HG03097 (cell line): ENCODE measurements around the gene CD74.

Experiments
- ATAC-seq: cut with Tn5 transposase; IDR thresholded peaks from one replicate; pipeline ENCODE4 v1.9.1; 2021; ENCODE audit not compliant: unreplicated experiment, low FRiP score

CD74 gene

GRCh38 chr5:150410524-150411244 is 2.0 kb downstream of the CD74 start:
- ATAC-seq: no peak

GRCh38 chr5:150409638-150410523 is 2.8 kb downstream of the CD74 start:
- peak; percentile 25 for ATAC-seq

GRCh38 chr5:150408231-150408943 is 4.3 kb downstream of the CD74 start:
- no peak for ATAC-seq

- ATAC-seq: no peak
Measured at GRCh38 chr5:150407096-150407720, 5.5 kb downstream of the CD74 start.

GRCh38 chr5:150406723-150407095 is 6.0 kb downstream of the CD74 start:
- no peak for ATAC-seq

GRCh38 chr5:150406103-150406722 is 6.5 kb downstream of the CD74 start:
- no peak for ATAC-seq

GRCh38 chr5:150404941-150405816 is 7.5 kb downstream of the CD74 start:
- no peak for ATAC-seq

- no peak for ATAC-seq
Measured at GRCh38 chr5:150404535-150404934, 8.2 kb downstream of the CD74 start.

GRCh38 chr5:150404121-150404520 is 8.6 kb downstream of the CD74 start:
- no peak for ATAC-seq

- ATAC-seq: no peak
Measured at GRCh38 chr5:150402901-150403342, 9.8 kb downstream of the CD74 start.

- no peak for ATAC-seq
Measured at GRCh38 chr5:150402229-150402773, 10.4 kb downstream of the CD74 start.

GRCh38 chr5:150401376-150402228 is 11.1 kb downstream of the CD74 start:
- ATAC-seq: no peak

GRCh38 chr5:150401076-150401375 is 11.7 kb downstream of the CD74 start:
- no peak for ATAC-seq

- no peak for ATAC-seq
Measured at GRCh38 chr5:150400316-150401075, 12.2 kb downstream of the CD74 start.

GRCh38 chr5:150399524-150400211 is 13.0 kb downstream of the CD74 start:
- ATAC-seq: no peak

- ATAC-seq: no peak
Measured at GRCh38 chr5:150398722-150399523, 13.8 kb downstream of the CD74 start.
